ENCODE results near the gene PLVAP. TPM values are rescaled to one million over a fixed set of nuclear protein-coding genes. Genes with fewer than 3 reads are reported as not detected.

The PLVAP gene
- total and polyA plus RNA-seq, 8 donors, result 14.0 to 59.5 (median 20.3) TPM

DNA sequence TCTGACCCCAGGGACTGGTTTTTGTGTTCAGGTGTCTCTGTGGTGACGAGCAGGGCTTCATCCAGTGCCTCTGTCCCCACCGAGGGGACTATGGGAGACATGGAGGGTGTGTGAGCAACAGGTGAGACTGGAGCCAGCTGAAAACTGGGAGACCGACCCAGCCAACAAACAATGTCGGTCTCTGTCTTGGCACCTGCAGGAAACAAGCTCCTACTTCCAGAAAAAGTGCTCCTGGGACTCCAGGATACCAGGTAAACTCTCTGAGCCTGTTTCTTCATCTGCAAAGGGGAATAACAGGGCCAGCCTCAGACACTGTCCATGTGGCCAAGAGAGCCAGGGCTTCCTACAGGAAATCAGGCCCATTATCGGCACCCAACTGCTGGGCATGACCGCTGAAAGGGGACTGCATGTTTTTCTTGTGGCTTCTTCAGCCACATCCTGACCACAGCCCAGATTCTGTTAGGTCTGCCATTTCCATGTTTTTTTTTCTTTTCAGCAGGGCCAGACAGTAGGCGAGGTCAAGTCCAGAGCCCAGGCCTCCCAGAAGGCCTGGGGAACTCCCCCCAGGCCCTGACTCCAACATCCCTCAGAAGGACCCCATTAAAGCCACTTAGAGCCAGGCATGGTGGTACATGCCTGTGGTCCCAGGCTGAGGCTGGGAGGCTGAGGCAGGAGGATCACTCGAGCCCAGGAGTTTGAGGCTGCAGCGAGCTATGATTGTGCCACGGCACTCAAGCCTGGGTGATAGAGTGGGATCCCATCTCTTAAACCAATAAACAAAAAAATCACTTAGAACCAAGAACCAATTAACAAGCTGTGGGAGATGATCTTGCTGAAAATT, 29.1 kb upstream of the PLVAP start:
- TF ChIP-seq CTCF (IDR thresholded peaks at IDR 0.05), result no peak
- no peaks in the 10 kb centered on the region for H3K9me3 ChIP-seq
- DNase-seq (no peak), ATAC-seq (peak; percentile 6)
- peak overlapping the region; percentile 86 to 89 for H3K27ac ChIP-seq
- H3K36me3 ChIP-seq, result peaks cover 0 to 14% of the 10 kb centered on the region in 2 donors
- peaks cover 0 to 52% of the 10 kb centered on the region in 2 donors for H3K4me1 ChIP-seq
- intact Hi-C loops (cut with DNase I), result no loop called here
- peak overlapping the region; percentile 10 to 66 for H3K4me3 ChIP-seq
- no peaks in the 10 kb centered on the region for H3K27me3 ChIP-seq

DNA sequence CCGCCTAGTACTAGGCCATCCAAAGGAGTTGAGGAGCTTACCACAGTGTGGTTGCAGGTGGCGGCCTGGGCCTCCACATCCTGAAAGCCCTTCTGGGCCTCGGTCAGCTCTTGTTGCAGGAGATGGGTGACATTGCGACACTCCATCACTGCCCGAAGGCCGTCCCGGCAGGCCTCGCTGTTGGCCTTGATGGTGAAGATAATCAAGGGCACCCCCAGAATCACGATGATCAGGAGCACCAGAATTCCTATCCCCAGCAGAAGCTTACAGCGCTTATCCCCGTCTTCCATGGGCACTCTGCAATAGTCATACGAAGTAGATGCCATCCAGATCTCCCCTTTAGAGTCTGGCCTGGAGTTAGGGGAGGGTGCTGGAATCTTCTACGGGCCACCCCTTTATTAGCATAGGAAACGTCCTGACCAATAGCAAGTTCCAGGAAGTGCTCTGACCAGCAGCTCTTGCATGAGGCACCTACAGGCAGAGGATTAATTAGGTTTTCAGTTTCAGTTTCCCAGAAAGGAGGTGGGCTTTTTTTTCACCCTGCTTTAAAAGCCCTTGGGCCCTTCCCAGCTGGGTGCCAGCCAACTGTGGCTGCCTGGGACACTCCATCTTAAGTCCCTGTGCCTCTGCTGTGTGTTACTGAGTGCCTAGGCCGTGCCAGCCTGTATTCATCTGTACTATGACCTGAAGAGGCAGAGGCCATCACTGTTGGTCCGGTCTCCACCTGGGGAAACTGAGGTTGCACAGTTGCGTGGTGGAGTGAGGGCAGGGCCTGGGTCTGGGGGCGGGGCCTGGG, 28.3 kb upstream of the PLVAP start, which contains the start of gene BST2:
Gene BST2, minus strand, starts transcription at position 381 of the 796 bp plus-strand sequence. Its CDS starts 55 bp downstream, at position 326.
- H3K4me1 ChIP-seq, result peaks cover 0 to 52% of the 10 kb centered on the region in 2 donors

GRCh38 chr19:17404621-17405249, 27.6 kb upstream of the PLVAP start:
- no peak for TF ChIP-seq CTCF (IDR thresholded peaks at IDR 0.05)
- ATAC-seq (no peak), DNase-seq (no peak)
- Histone ChIP-seq H3K27ac (peak overlapping the region; percentile 86 to 89), H3K4me3 (peak overlapping the region; percentile 21 to 66), H3K27me3 (no peaks in the 10 kb centered on the region), H3K9me3 (no peaks in the 10 kb centered on the region), H3K36me3 (peaks cover 0 to 28% of the 10 kb centered on the region in 2 donors), H3K4me1 (peaks cover 0 to 52% of the 10 kb centered on the region in 2 donors)
- intact Hi-C loops (cut with DNase I), result no loop called here

More for the DNA sequence above, 28.3 kb upstream of the PLVAP start, which contains the start of gene BST2:
- peak in 2 of 4 donors; percentile 59 to 87 for DNase-seq
- TF ChIP-seq CTCF (IDR thresholded peaks at IDR 0.05), result no peak
- Histone ChIP-seq H3K9me3 (no peaks in the 10 kb centered on the region), H3K27ac (peak within 1 kb of the TSS; percentile 86 to 89), H3K4me3 (peak within 1 kb of the TSS; percentile 21 to 66), H3K27me3 (no peaks in the 10 kb centered on the region), H3K36me3 (peaks cover 0 to 21% of the 10 kb centered on the region in 2 donors)
- intact Hi-C loops (cut with DNase I), result no loop called here
- ATAC-seq, result peak; percentile 94

- no peak for TF ChIP-seq CTCF (IDR thresholded peaks at IDR 0.05)
- intact Hi-C loops (cut with DNase I), result no loop called here
- Histone ChIP-seq H3K4me3 (peak overlapping the region; percentile 5 to 66), H3K36me3 (peaks cover 0 to 33% of the 10 kb centered on the region in 2 donors), H3K27me3 (no peaks in the 10 kb centered on the region), H3K4me1 (peaks cover 0 to 52% of the 10 kb centered on the region in 2 donors), H3K27ac (peak overlapping the region in 1 of 2 donors; percentile 86), H3K9me3 (no peaks in the 10 kb centered on the region)
- no peak for ATAC-seq
- no peak for DNase-seq
Measured at GRCh38 chr19:17404015-17404414, 26.9 kb upstream of the PLVAP start.
